Loucy (cell line): ENCODE measurements around the gene PBX1.
A peak's percentile ranks its signal among the peaks of the same experiment; 100 is the strongest.

Experiments
- H2AFZ ChIP-seq: fragments of 200-600 bp; sonication (generic); 2 replicates; pipeline ENCODE4 v1.6.0; 2016; ENCODE audit warnings: antibody characterized with exemption, mild to moderate bottlenecking, low read length, moderate library complexity
- H3F3A ChIP-seq: fragments of 200-600 bp; 2 replicates; pipeline ENCODE4 v1.6.0; 2016; ENCODE audit warnings: antibody characterized with exemption, low read depth, mild to moderate bottlenecking
- H3K27me3 ChIP-seq: fragments of 200-600 bp; sonication (generic); 2 replicates; pipeline ENCODE4 v1.6.1; 2014; ENCODE audit warnings: low read length, mild to moderate bottlenecking; ENCODE audit not compliant: insufficient read depth, poor library complexity, severe bottlenecking
- H3K36me3 ChIP-seq: fragments of 200-600 bp; sonication (generic); 2 replicates; pipeline ENCODE4 v1.6.1; 2016; ENCODE audit warnings: low read length; ENCODE audit not compliant: insufficient read depth
- H3K4me1 ChIP-seq: fragments of 200-600 bp; sonication (generic); 2 replicates; pipeline ENCODE4 v1.5.1; 2014; ENCODE audit warnings: low read length, mild to moderate bottlenecking; ENCODE audit not compliant: insufficient read depth, poor library complexity, severe bottlenecking
- H3K4me2 ChIP-seq: fragments of 200-600 bp; sonication (generic); 2 replicates; pipeline ENCODE4 v1.6.0; 2014; ENCODE audit warnings: antibody characterized with exemption, low read length, low read depth, mild to moderate bottlenecking; ENCODE audit not compliant: poor library complexity, severe bottlenecking
- H3K4me3 ChIP-seq: fragments of 200-600 bp; sonication (generic); 2 replicates; pipeline ENCODE4 v1.5.1; 2014; ENCODE audit warnings: low read length, mild to moderate bottlenecking, mixed read lengths; ENCODE audit not compliant: poor library complexity, severe bottlenecking
- H3K79me2 ChIP-seq: fragments of 200-600 bp; sonication (generic); 2 replicates; pipeline ENCODE4 v1.6.1; 2014; ENCODE audit warnings: low read length; ENCODE audit not compliant: insufficient read depth
- H3K9ac ChIP-seq: fragments of 200-600 bp; sonication (generic); 2 replicates; pipeline ENCODE4 v1.6.0; 2014; ENCODE audit warnings: mild to moderate bottlenecking, low read depth, low read length, moderate library complexity; ENCODE audit not compliant: poor library complexity, severe bottlenecking
- H3K9me2 ChIP-seq: fragments of 200-600 bp; sonication (generic); replicated peaks from 2 replicates; pipeline ENCODE4 v1.6.1; 2016; ENCODE audit warnings: low read depth, low read length, mixed read lengths
- H3K9me3 ChIP-seq: fragments of 200-600 bp; sonication (generic); 2 replicates; pipeline ENCODE4 v1.6.1; 2014; ENCODE audit warnings: mild to moderate bottlenecking, antibody characterized with exemption, low read length, low read depth; ENCODE audit not compliant: insufficient read depth
- H4K20me1 ChIP-seq: fragments of 200-600 bp; sonication (generic); 2 replicates; pipeline ENCODE4 v1.6.0; 2014; ENCODE audit warnings: antibody characterized with exemption, low read length, mild to moderate bottlenecking; ENCODE audit not compliant: insufficient read depth, poor library complexity, severe bottlenecking
- EZH2phosphoT487 ChIP-seq: fragments of 200-600 bp; IDR thresholded peaks from 2 replicates; pipeline ENCODE4 v1.6.1; 2018; ENCODE audit warnings: antibody characterized with exemption, mild to moderate bottlenecking, moderate library complexity, borderline replicate concordance
- TF ChIP-seq, protein P1 (sequence below): fragments of 200-600 bp; sonication (generic); conservative IDR thresholded peaks from 2 replicates; pipeline ENCODE4 v1.5.1; 2014; ENCODE audit warnings: mild to moderate bottlenecking, antibody characterized with exemption, low read length

The PBX1 gene

DNA sequence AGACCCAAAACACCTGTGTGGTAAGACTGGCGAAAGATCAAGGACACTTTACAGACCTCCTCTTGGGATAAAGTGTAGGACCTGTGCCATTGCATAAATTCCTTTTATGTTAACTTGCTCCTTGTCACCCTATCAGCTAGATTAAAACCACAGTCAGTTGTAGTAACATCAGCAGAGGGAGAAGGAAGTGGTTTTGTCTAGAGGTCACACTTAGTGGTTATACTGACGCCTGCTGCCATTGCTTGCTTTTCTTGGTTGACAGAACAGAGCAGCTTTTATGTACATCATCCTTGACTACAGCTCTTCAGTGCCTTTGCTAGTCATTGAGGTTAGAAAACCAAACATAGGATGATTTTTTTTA, 101.4 kb downstream of the PBX1 start:
- no peaks in the 10 kb centered on the region for H3K79me2 ChIP-seq
- no peaks in the 10 kb centered on the region for H3K27me3 ChIP-seq
- peak overlapping the region; percentile 36 for H3K4me2 ChIP-seq
- H3K4me1 ChIP-seq: peaks cover 13% of the 10 kb centered on the region
- H3K9me2 ChIP-seq: no peaks in the 10 kb centered on the region
- H3F3A ChIP-seq: peaks cover 3% of the 10 kb centered on the region; the same call in 1 of the 2 replicates
- H3K36me3 ChIP-seq: no peaks in the 10 kb centered on the region
- no peak for TF ChIP-seq EZH2phosphoT487
- TF ChIP-seq, protein P1, sequence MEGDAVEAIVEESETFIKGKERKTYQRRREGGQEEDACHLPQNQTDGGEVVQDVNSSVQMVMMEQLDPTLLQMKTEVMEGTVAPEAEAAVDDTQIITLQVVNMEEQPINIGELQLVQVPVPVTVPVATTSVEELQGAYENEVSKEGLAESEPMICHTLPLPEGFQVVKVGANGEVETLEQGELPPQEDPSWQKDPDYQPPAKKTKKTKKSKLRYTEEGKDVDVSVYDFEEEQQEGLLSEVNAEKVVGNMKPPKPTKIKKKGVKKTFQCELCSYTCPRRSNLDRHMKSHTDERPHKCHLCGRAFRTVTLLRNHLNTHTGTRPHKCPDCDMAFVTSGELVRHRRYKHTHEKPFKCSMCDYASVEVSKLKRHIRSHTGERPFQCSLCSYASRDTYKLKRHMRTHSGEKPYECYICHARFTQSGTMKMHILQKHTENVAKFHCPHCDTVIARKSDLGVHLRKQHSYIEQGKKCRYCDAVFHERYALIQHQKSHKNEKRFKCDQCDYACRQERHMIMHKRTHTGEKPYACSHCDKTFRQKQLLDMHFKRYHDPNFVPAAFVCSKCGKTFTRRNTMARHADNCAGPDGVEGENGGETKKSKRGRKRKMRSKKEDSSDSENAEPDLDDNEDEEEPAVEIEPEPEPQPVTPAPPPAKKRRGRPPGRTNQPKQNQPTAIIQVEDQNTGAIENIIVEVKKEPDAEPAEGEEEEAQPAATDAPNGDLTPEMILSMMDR: 0 out of 2 replicates have a peak, but pooled peaks have one; percentile 8
- no peak overlapping the region for H2AFZ ChIP-seq
- H3K9me3 ChIP-seq: no peaks in the 10 kb centered on the region
- peak overlapping the region; percentile 0 for H3K4me3 ChIP-seq
- no peak overlapping the region for H3K9ac ChIP-seq
- H4K20me1 ChIP-seq: no peaks in the 10 kb centered on the region

GRCh38 chr1:164660775-164661174, 101.8 kb downstream of the PBX1 start:
- H2AFZ ChIP-seq: no peak overlapping the region

GRCh38 chr1:164662462-164662861, 103.5 kb downstream of the PBX1 start:
- Histone ChIP-seq H3K4me2 (no peak overlapping the region), H3K79me2 (no peaks in the 10 kb centered on the region), H3K9me3 (no peaks in the 10 kb centered on the region), H3F3A (peaks cover 3% of the 10 kb centered on the region; the same call in 1 of the 2 replicates), H3K9me2 (no peaks in the 10 kb centered on the region), H4K20me1 (no peaks in the 10 kb centered on the region), H3K9ac (no peak overlapping the region), H3K27me3 (no peaks in the 10 kb centered on the region), H2AFZ (no peak overlapping the region), H3K4me1 (peaks cover 13% of the 10 kb centered on the region), H3K4me3 (no peak overlapping the region), H3K36me3 (no peaks in the 10 kb centered on the region)
- no peak for TF ChIP-seq EZH2phosphoT487
- TF ChIP-seq, protein P1: no peak

More at GRCh38 chr1:164660775-164661174, 101.8 kb downstream of the PBX1 start:
- peaks cover 3% of the 10 kb centered on the region; the same call in 1 of the 2 replicates for H3F3A ChIP-seq
- H3K36me3 ChIP-seq: no peaks in the 10 kb centered on the region
- TF ChIP-seq, protein P1: no peak
- no peak for TF ChIP-seq EZH2phosphoT487
- H3K4me3 ChIP-seq: no peak overlapping the region
- H3K4me1 ChIP-seq: peaks cover 13% of the 10 kb centered on the region
- no peaks in the 10 kb centered on the region for H3K79me2 ChIP-seq
- H3K9me2 ChIP-seq: no peaks in the 10 kb centered on the region
- no peak overlapping the region for H3K4me2 ChIP-seq
- H4K20me1 ChIP-seq: no peaks in the 10 kb centered on the region
- no peaks in the 10 kb centered on the region for H3K9me3 ChIP-seq
- no peak overlapping the region for H3K9ac ChIP-seq
- H3K27me3 ChIP-seq: no peaks in the 10 kb centered on the region
